NCI-H1694 treated with DMSO at 0.1 percent for 48 hours (cell line): Measurements from ENCODE around the gene STK10.

Experiments used
- DNase-seq: peaks from one replicate; lab custom pipeline; 2025; lab: John Stamatoyannopoulos, UW

Gene STK10

GRCh38 chr5:172007175-172008110 is 180.6 kb downstream of the STK10 start:
- DNase-seq, result no peak

- peak; percentile 91 for DNase-seq
Measured at GRCh38 chr5:172006321-172007174, 181.5 kb downstream of the STK10 start, which contains the start of gene FBXW11. Gene FBXW11 (minus strand): TSS chr5:172006638. CDS start chr5:172006502, 136 bp downstream.

- no peak for DNase-seq
Measured at GRCh38 chr5:172005708-172006320, 182.2 kb downstream of the STK10 start.

- no peak for DNase-seq
Measured at GRCh38 chr5:172004824-172005237, 183.2 kb downstream of the STK10 start.

- DNase-seq, result no peak
Measured at GRCh38 chr5:172003746-172004145, 184.3 kb downstream of the STK10 start.

- DNase-seq, result no peak
Measured at GRCh38 chr5:172002840-172003512, 185.0 kb downstream of the STK10 start.

- DNase-seq, result no peak
Measured at GRCh38 chr5:172002310-172002709, 185.7 kb downstream of the STK10 start.

GRCh38 chr5:171999877-172000276 is 188.1 kb downstream of the STK10 start:
- no peak for DNase-seq

- DNase-seq, result no peak
Measured at GRCh38 chr5:171999100-171999499, 188.9 kb downstream of the STK10 start.

- no peak for DNase-seq
Measured at GRCh38 chr5:171997011-171997410, 191.0 kb downstream of the STK10 start.

GRCh38 chr5:171992813-171993212 is 195.2 kb downstream of the STK10 start:
- DNase-seq, result no peak

GRCh38 chr5:171992305-171992704 is 195.7 kb downstream of the STK10 start:
- DNase-seq, result no peak
